ENCODE data around the gene GMFB. TPM values are rescaled to one million over a fixed set of nuclear protein-coding genes. Genes with fewer than 3 reads are reported as not detected.
"Not testable (repeated sequence)": the region's sequence is repeated elsewhere in the genome, so short reads cannot be mapped to it uniquely, and the experiment has no call there.

GMFB gene
- total and polyA plus RNA-seq, 2 experiments from 2014 or later = 47.3 to 138 TPM

GRCh38 chr14:54444681-54445080 lies 44.1 kb downstream of the GMFB start:
- DNase-seq (ENCODE audit: low spot score) = no peak
- H3K36me3 ChIP-seq (replicated peaks; ENCODE audit: insufficient read depth, low read depth) = no peaks in the 10 kb centered on the region
- no peak overlapping the region for H3K4me3 ChIP-seq
- no peak overlapping the region for H2AFZ ChIP-seq
- H4K20me1 ChIP-seq (ENCODE audit: insufficient read depth, poor library complexity, severe bottlenecking) = no peaks in the 10 kb centered on the region
- no peaks in the 10 kb centered on the region for H3K9me3 ChIP-seq (ENCODE audit: low read depth)
- no peaks in the 10 kb centered on the region for H3K27me3 ChIP-seq
- peak overlapping the region; percentile 43 for H3K4me2 ChIP-seq
- peak overlapping the region; percentile 83 for H3K27ac ChIP-seq
- peaks cover 9% of the 10 kb centered on the region for H3K79me2 ChIP-seq
- peaks cover 21% of the 10 kb centered on the region for H3K4me1 ChIP-seq (ENCODE audit: insufficient read depth)
- no peaks in the 10 kb centered on the region for H3K9me2 ChIP-seq (replicated peaks; ENCODE audit: insufficient read depth)
- TF ChIP-seq EZH2phosphoT487 (IDR thresholded peaks at IDR 0.05; ENCODE audit: low read depth, severe bottlenecking, unreplicated experiment) (no peak), EZH2 (IDR thresholded peaks at IDR 0.05; ENCODE audit: borderline replicate concordance) (no peak)
- TF ChIP-seq, protein P1, sequence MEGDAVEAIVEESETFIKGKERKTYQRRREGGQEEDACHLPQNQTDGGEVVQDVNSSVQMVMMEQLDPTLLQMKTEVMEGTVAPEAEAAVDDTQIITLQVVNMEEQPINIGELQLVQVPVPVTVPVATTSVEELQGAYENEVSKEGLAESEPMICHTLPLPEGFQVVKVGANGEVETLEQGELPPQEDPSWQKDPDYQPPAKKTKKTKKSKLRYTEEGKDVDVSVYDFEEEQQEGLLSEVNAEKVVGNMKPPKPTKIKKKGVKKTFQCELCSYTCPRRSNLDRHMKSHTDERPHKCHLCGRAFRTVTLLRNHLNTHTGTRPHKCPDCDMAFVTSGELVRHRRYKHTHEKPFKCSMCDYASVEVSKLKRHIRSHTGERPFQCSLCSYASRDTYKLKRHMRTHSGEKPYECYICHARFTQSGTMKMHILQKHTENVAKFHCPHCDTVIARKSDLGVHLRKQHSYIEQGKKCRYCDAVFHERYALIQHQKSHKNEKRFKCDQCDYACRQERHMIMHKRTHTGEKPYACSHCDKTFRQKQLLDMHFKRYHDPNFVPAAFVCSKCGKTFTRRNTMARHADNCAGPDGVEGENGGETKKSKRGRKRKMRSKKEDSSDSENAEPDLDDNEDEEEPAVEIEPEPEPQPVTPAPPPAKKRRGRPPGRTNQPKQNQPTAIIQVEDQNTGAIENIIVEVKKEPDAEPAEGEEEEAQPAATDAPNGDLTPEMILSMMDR (IDR thresholded peaks at IDR 0.05; ENCODE audit: poor library complexity) = no peak
- WGBS (ENCODE audit: low lambda C conversion rate, missing lambda C conversion rate) = 72% methylated on average over 7 of the region's 7 CpGs

DNA sequence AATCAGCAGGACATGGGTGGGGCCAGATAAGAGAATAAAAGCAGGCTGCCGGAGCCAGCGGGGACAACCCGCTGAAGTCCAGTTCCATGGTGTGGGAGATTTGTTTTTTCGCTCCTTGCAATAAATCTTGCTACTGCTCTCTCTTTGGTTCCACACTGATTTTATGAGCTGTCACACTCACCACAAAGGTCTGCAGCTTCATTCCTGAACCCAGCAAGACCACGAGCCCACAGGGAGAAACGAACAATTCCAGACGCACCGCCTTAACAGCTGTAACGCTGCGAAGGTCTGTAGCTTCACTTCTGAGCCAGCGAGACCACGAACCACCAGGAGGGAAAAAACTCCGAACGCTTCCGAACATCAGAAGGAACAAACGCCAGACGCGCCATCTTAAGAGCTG lies 44.8 kb downstream of the GMFB start:
- no peaks in the 10 kb centered on the region for H3K9me3 ChIP-seq (ENCODE audit: low read depth)
- DNase-seq (ENCODE audit: low spot score) = no peak

DNA sequence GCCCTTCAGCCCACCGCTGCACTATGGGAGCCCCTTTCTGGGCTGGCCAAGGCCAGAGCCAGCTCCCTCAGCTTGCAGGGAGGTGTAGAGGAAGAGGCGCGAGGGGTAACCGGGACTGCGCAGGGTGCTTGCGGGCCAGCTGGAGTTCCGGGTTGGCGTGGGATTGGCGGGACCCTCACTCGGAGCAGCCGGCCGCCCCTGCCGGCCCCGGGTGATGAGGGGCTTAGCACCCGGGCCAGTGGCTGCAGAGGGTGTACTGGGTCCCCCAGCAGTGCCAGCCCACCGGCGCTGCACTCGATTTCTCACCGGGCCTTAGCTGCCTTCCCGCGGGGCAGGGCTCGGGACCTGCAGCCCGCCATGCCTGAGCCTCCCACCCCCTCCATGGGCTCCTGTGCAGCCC lies 45.8 kb downstream of the GMFB start:
- not testable (repeated sequence) for H3K9me3 ChIP-seq (ENCODE audit: low read depth); H2AFZ ChIP-seq; H3K9me2 ChIP-seq (replicated peaks; ENCODE audit: insufficient read depth); H3K4me2 ChIP-seq; DNase-seq (ENCODE audit: low spot score); H4K20me1 ChIP-seq (ENCODE audit: insufficient read depth, poor library complexity, severe bottlenecking); H3K27me3 ChIP-seq; H3K36me3 ChIP-seq (replicated peaks; ENCODE audit: insufficient read depth, low read depth); H3K27ac ChIP-seq; H3K4me3 ChIP-seq
- peaks cover 26% of the 10 kb centered on the region for H3K79me2 ChIP-seq
- WGBS (ENCODE audit: low lambda C conversion rate, missing lambda C conversion rate) = 100% methylated on average over 14 of the region's 23 CpGs
- H3K4me1 ChIP-seq (ENCODE audit: insufficient read depth) = peaks cover 22% of the 10 kb centered on the region

More for the DNA sequence above, 44.8 kb downstream of the GMFB start:
- Histone ChIP-seq H3K27ac (peak overlapping the region; percentile 83), H2AFZ (no peak overlapping the region), H3K79me2 (peaks cover 16% of the 10 kb centered on the region), H3K27me3 (no peaks in the 10 kb centered on the region), H3K4me1 (ENCODE audit: insufficient read depth) (peaks cover 22% of the 10 kb centered on the region), H3K36me3 (replicated peaks; ENCODE audit: insufficient read depth, low read depth) (no peaks in the 10 kb centered on the region), H3K4me2 (peak overlapping the region; percentile 43), H3K4me3 (no peak overlapping the region), H4K20me1 (ENCODE audit: insufficient read depth, poor library complexity, severe bottlenecking) (no peaks in the 10 kb centered on the region), H3K9me2 (replicated peaks; ENCODE audit: insufficient read depth) (no peaks in the 10 kb centered on the region)
- TF ChIP-seq EZH2phosphoT487 (IDR thresholded peaks at IDR 0.05; ENCODE audit: low read depth, severe bottlenecking, unreplicated experiment) (no peak), EZH2 (IDR thresholded peaks at IDR 0.05; ENCODE audit: borderline replicate concordance) (no peak)
- 74% methylated on average over 17 of the region's 18 CpGs for whole genome bisulfite sequencing (ENCODE audit: low lambda C conversion rate, missing lambda C conversion rate)

- DNase-seq (ENCODE audit: low spot score) = peak; percentile 97
- no peaks in the 10 kb centered on the region for H4K20me1 ChIP-seq (ENCODE audit: insufficient read depth, poor library complexity, severe bottlenecking)
- peak within 1 kb of the TSS; percentile 83 for H3K4me2 ChIP-seq
- H3K9me3 ChIP-seq (ENCODE audit: low read depth) = no peaks in the 10 kb centered on the region
- peaks cover 44% of the 10 kb centered on the region for H3K79me2 ChIP-seq
- TF ChIP-seq, protein P1 (IDR thresholded peaks at IDR 0.05; ENCODE audit: poor library complexity) = peak; percentile 93
- TF ChIP-seq EZH2phosphoT487 (IDR thresholded peaks at IDR 0.05; ENCODE audit: low read depth, severe bottlenecking, unreplicated experiment) (no peak), EZH2 (IDR thresholded peaks at IDR 0.05; ENCODE audit: borderline replicate concordance) (no peak)
- H3K4me1 ChIP-seq (ENCODE audit: insufficient read depth) = peaks cover 15% of the 10 kb centered on the region
- no peaks in the 10 kb centered on the region for H3K9me2 ChIP-seq (replicated peaks; ENCODE audit: insufficient read depth)
- no peaks in the 10 kb centered on the region for H3K27me3 ChIP-seq
- peak within 1 kb of the TSS; percentile 99 for H3K27ac ChIP-seq
- no peaks in the 10 kb centered on the region for H3K36me3 ChIP-seq (replicated peaks; ENCODE audit: insufficient read depth, low read depth)
- peak within 1 kb of the TSS; percentile 78 for H2AFZ ChIP-seq
- H3K4me3 ChIP-seq = peak within 1 kb of the TSS; percentile 89
- WGBS (ENCODE audit: low lambda C conversion rate, missing lambda C conversion rate) = 2% methylated on average over 95 of the region's 100 CpGs
Observed at GRCh38 chr14:54440873-54441868, 47.6 kb downstream of the GMFB start, which contains the start of gene CNIH1. Gene CNIH1 (minus strand): TSS chr14:54441374. CDS start chr14:54441327, 47 bp downstream.

All from hepatocyte (in vitro differentiated cells).